GM12878 (cell line): ENCODE data around the gene DCLK2. TPM values are rescaled to one million over a fixed set of nuclear protein-coding genes. Genes with fewer than 3 reads are reported as not detected.

Experiments
- ATAC-seq: fragments of 200-7000 bp; cut with Tn5 transposase; 3 replicates; pipeline ENCODE4 v1.9.1; 2020; ENCODE audit warnings: mild to moderate bottlenecking, moderate library complexity
- Bru-seq: library from RNA; stranded (reverse); fragments of 400-500 nt; gene quantifications from one replicate; lab custom pipeline; 2021; lab: Mats Ljungman, UMichigan
- BruChase-seq, 2 experiments: library from RNA; stranded (reverse); fragments of 400-500 nt; gene quantifications; one replicate each; lab custom pipeline; 2021; lab: Mats Ljungman, UMichigan
- BruUV-seq: library from RNA; stranded (reverse); fragments of 400-500 nt; replicated peaks from 2 replicates; lab custom pipeline; 2021; lab: Mats Ljungman, UMichigan
- CTCF ChIA-PET: fragments of 300-600 bp; sonication (Branson Sonifier 250); formaldehyde crosslinking; extraction: SDS; loops from one replicate; lab custom pipeline; 2021; ENCODE audit warnings: inconsistent platforms; lab: Yijun Ruan, JAX
- POLR2A ChIA-PET: fragments of 350-600 bp; formaldehyde crosslinking; extraction: SDS; loops from one replicate; lab custom pipeline; 2021; ENCODE audit warnings: inconsistent platforms; lab: Charles Lee
- RAD21 ChIA-PET: fragments of 300-600 bp; sonication (Branson Sonifier 250); formaldehyde crosslinking; loops from one replicate; lab custom pipeline; 2023; ENCODE audit warnings: antibody characterized with exemption; ENCODE audit not compliant: unreplicated experiment; lab: Charles Lee
- SMC1A ChIA-PET: fragments of 300-600 bp; sonication (Branson Sonifier 250); formaldehyde crosslinking; loops from one replicate; lab custom pipeline; 2023; ENCODE audit not compliant: unreplicated experiment, uncharacterized antibody; lab: Charles Lee
- DNase-seq: peaks from one replicate; pipeline ENCODE4 v3.0.0-alpha.2; 2011; ENCODE audit warnings: low read depth, low spot score
- FAIRE-seq: peaks from 3 replicates; lab custom pipeline; 2011; peaks lifted over from hg19 to GRCh38; lab: Jason Lieb, UNC
- H2AFZ ChIP-seq: 2 replicates; pipeline ENCODE4 v1.6.0; 2011; ENCODE audit warnings: low read depth, low read length, control low read depth; ENCODE audit not compliant: control insufficient read depth
- H3K27ac ChIP-seq: 2 replicates; pipeline ENCODE4 v1.5.1; 2011; ENCODE audit warnings: control low read depth; ENCODE audit not compliant: control insufficient read depth, insufficient read depth
- H3K27me3 ChIP-seq, 2 experiments: replicated peaks in 1 of 2; 2 replicates each; pipeline versions ENCODE4 v1.6.0 to v1.6.1; 2011; ENCODE audit warnings: low read length in 1 of 2; ENCODE audit not compliant: control insufficient read depth in 2 of 2, insufficient read depth in 2 of 2
- H3K36me3 ChIP-seq, 2 experiments: 2 replicates each; pipeline ENCODE4 v1.5.1; 2011; ENCODE audit warnings: low read length in 1 of 2; ENCODE audit not compliant: control insufficient read depth in 2 of 2, insufficient read depth in 2 of 2
- H3K4me1 ChIP-seq: 2 replicates; pipeline ENCODE4 v1.6.1; 2011; ENCODE audit warnings: mild to moderate bottlenecking, low read length, moderate library complexity, mixed read lengths; ENCODE audit not compliant: control insufficient read depth, insufficient read depth
- H3K4me2 ChIP-seq: 2 replicates; pipeline ENCODE4 v1.6.0; 2011; ENCODE audit warnings: control low read depth; ENCODE audit not compliant: control insufficient read depth, insufficient read depth
- H3K4me3 ChIP-seq: fragments of 200-600 bp; sonication (generic); 2 replicates; pipeline ENCODE4 v1.5.1; 2016
- H3K79me2 ChIP-seq: 2 replicates; pipeline ENCODE4 v1.6.0; 2011; ENCODE audit warnings: low read length; ENCODE audit not compliant: control insufficient read depth, insufficient read depth
- H3K9ac ChIP-seq: 2 replicates; pipeline ENCODE4 v1.8.0; 2011; ENCODE audit warnings: low read length, control low read depth, mixed read lengths; ENCODE audit not compliant: control insufficient read depth, insufficient read depth
- H3K9me3 ChIP-seq: replicated peaks from 3 replicates; pipeline ENCODE4 v1.5.1; 2011; ENCODE audit warnings: mild to moderate bottlenecking, low read length; ENCODE audit not compliant: control insufficient read depth, insufficient read depth
- H4K20me1 ChIP-seq: 2 replicates; pipeline ENCODE4 v1.6.0; 2011; ENCODE audit not compliant: control insufficient read depth, insufficient read depth
- EGR1 ChIP-seq, 2 experiments: IDR thresholded peaks; 1 replicate in 1 of 2; 2 replicates in 1 of 2; pipeline ENCODE4 v1.6.1; 2011 to 2012; ENCODE audit warnings: low read depth in 2 of 2, low read length in 2 of 2, borderline replicate concordance in 1 of 2, mild to moderate bottlenecking in 1 of 2, moderate library complexity in 1 of 2
- MTA2 ChIP-seq: fragments of 450-650 bp; IDR thresholded peaks from 2 replicates; pipeline ENCODE4 v1.6.1; 2016; ENCODE audit warnings: low read depth, mild to moderate bottlenecking, moderate library complexity
- SPI1 ChIP-seq: IDR thresholded peaks from 2 replicates; pipeline ENCODE4 v1.6.1; 2011; ENCODE audit warnings: low read depth, mild to moderate bottlenecking, low read length, moderate library complexity, borderline replicate concordance; ENCODE audit not compliant: insufficient read depth
- ZBTB4 ChIP-seq: fragments of 450-650 bp; formaldehyde crosslinking; IDR thresholded peaks from 2 replicates; pipeline ENCODE4 v1.4.0; 2022; ENCODE audit warnings: mild to moderate bottlenecking, moderate library complexity
- WGBS: methylation state at CpG from one replicate; pipeline ENCODE4 v1.1.6; 2016; ENCODE audit warnings: low lambda C conversion rate; ENCODE audit not compliant: insufficient replicate concordance, insufficient coverage; ENCODE audit errors: missing lambda C conversion rate; 5-methylcytosine and 5-hydroxymethylcytosine counted together
- in situ Hi-C: fragments of 300-500 bp; cut with MboI; formaldehyde crosslinking; loops from 9 replicates; pipeline ENCODE4 v1.14.3; 2018; ENCODE audit warnings: mixed read lengths
- intact Hi-C: fragments of 100-400 bp; cut with micrococcal nuclease; formaldehyde crosslinking; loops from one replicate; pipeline ENCODE4 v1.14.2; 2022; ENCODE audit not compliant: unreplicated experiment
- long read RNA-seq, 2 experiments: library from polyadenylated mRNA; unstranded; transcript quantifications; one replicate each; pipeline ENCODE4 v2.0.0, GENCODE V29; 2019 to 2020
- polyA minus RNA-seq, 3 experiments: library from RNA; depleted of rRNA, polyadenylated mRNA; stranded (reverse); fragments of >200 nt; gene quantifications; 2 replicates each; pipeline ENCODE4 v1.2.3, GENCODE V29; 2011
- polyA plus RNA-seq, 11 experiments: library from polyadenylated mRNA; depleted of rRNA in 4 of 11; unstranded in 6 of 11; stranded (reverse) in 5 of 11; fragments of >200 nt; fragmentation: Nextera tagmentation in 4 of 11; fragmentation: Illumina TruSeq in 1 of 11; extraction: Ambion mirVana in 4 of 11; extraction: Trizol in 1 of 11; gene quantifications; 1 replicate in 1 of 11; 2 replicates in 10 of 11; pipeline versions ENCODE4 v1.2.1 to v1.2.3, GENCODE V29; 2011 to 2016; ENCODE audit warnings: inconsistent platforms in 2 of 11, missing spikeins in 2 of 11, low read depth in 1 of 11
- total RNA-seq, 4 experiments: library from RNA; depleted of rRNA in 3 of 4; stranded (reverse); fragments of >200 nt in 3 of 4; fragmentation: Illumina TruSeq in 1 of 4; extraction: Trizol in 1 of 4; gene quantifications; 2 replicates each; pipeline versions ENCODE4 v1.2.1 to v1.2.3, GENCODE V29; 2013 to 2021
- TF ChIP-seq, protein P1 (sequence below): fragments of 450-650 bp; IDR thresholded peaks from 2 replicates; pipeline ENCODE4 v1.6.1; 2017; ENCODE audit warnings: mild to moderate bottlenecking, low read depth, inconsistent platforms; ENCODE audit not compliant: poor library complexity, severe bottlenecking
- TF ChIP-seq, protein P2 (sequence below): fragments of 450-650 bp; IDR thresholded peaks from 2 replicates; pipeline ENCODE4 v1.6.1; 2016; ENCODE audit warnings: mild to moderate bottlenecking

The DCLK2 gene
- total RNA-seq (2013; cell fraction: nucleolus; rRNA removed), result not detected in 2 replicates
- total RNA-seq (2014; rRNA removed) (not detected in 2 replicates), total RNA-seq (2014; rRNA removed; fragmentation: Illumina TruSeq; extraction: Trizol) (not detected in 2 replicates), total RNA-seq (2021) (not detected in 2 replicates), polyA plus RNA-seq (2011; rRNA removed) (not detected in 2 replicates), polyA plus RNA-seq (2014; fragmentation: Illumina TruSeq; extraction: Trizol) (not detected in 2 replicates), polyA plus RNA-seq (2014; fragmentation: Nextera tagmentation; extraction: Ambion mirVana) (not detected), polyA plus RNA-seq (2014; rRNA removed) (not detected in 2 replicates), polyA plus RNA-seq (2016; fragmentation: Nextera tagmentation; extraction: Ambion mirVana) (not detected), polyA minus RNA-seq (2011; rRNA and poly(A)+ RNA removed) (not detected in 2 replicates), Bru-seq, nascent RNA (percentile 4 among the genes with signal in this experiment), BruChase-seq, experiment 1, labeled RNA remaining after a 6-hour chase (percentile 6 among the genes with signal in this experiment), BruChase-seq, experiment 2, labeled RNA remaining after a 2-hour chase (percentile 4 among the genes with signal in this experiment)
- not detected for polyA plus RNA-seq (2011; ENCODE audit: low read depth)
- polyA plus RNA-seq (2011; cell fraction: cytosol; rRNA removed), result not detected in 2 replicates
- polyA plus RNA-seq (2011; cell fraction: nucleus; rRNA removed), result not detected in 2 replicates
- 0.19 TPM in 1 of 2 replicates, not detected in the other for polyA plus RNA-seq (2012)
- not detected in 2 replicates for polyA minus RNA-seq (2011; cell fraction: cytosol; rRNA and poly(A)+ RNA removed)
- not detected in 2 replicates for polyA minus RNA-seq (2011; cell fraction: nucleus; rRNA and poly(A)+ RNA removed)
- long read RNA-seq, experiment 1, result 0 reads
- long read RNA-seq, experiment 2, partial matches to known transcripts, result 0 of 1 reads
- long read RNA-seq, experiment 2, other reads (novel, unspliced or antisense), result 1 of 1 reads

DNA sequence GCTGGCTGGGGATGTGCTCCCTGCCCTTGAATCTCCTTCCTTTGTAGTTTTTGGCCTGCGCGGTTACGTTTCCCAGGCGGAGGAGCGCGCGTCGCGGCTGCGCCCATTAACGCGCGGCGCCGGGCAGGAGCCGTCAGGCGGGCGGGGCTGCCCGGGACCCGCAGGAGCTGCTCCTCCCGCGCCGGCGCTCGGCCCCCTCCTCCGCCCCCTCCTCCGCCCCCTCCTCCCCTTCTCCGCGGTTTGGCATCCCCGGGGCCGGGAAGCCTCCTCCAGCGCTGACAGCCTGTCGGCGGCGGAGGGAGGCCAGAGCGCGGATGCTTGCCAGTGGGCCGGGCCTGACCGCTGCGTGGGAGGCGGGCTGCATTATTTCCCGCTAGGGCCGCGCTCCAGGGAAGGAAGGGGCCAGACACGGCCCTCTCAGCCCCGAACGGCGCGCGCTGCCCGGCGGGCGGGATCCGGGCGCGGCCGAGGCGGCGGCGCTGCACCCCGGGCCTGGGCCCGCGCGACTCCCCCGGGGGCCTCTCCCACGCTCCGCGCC, at the start of gene DCLK2:
Gene DCLK2, plus strand, starts transcription at position 405 of the 538 bp plus-strand sequence. CDS start 583 bp downstream, outside the sequence.
- WGBS, result 8% methylated on average over 10 of the region's 68 CpGs
- SMC1A ChIA-PET, result no interaction called here
- H3K27ac ChIP-seq, result no peak within 1 kb of the TSS
- no peak for FAIRE-seq
- in situ Hi-C loops (no loop called here), intact Hi-C loops (no loop called here)
- no peak within 1 kb of the TSS for H3K9ac ChIP-seq
- peaks cover 5 to 18% of the 10 kb centered on the region in 2 experiments; a peak in 3 of 4 replicates for H3K27me3 ChIP-seq
- H2AFZ ChIP-seq, result no peak within 1 kb of the TSS
- no peak within 1 kb of the TSS for H3K4me3 ChIP-seq
- TF ChIP-seq, protein P1, sequence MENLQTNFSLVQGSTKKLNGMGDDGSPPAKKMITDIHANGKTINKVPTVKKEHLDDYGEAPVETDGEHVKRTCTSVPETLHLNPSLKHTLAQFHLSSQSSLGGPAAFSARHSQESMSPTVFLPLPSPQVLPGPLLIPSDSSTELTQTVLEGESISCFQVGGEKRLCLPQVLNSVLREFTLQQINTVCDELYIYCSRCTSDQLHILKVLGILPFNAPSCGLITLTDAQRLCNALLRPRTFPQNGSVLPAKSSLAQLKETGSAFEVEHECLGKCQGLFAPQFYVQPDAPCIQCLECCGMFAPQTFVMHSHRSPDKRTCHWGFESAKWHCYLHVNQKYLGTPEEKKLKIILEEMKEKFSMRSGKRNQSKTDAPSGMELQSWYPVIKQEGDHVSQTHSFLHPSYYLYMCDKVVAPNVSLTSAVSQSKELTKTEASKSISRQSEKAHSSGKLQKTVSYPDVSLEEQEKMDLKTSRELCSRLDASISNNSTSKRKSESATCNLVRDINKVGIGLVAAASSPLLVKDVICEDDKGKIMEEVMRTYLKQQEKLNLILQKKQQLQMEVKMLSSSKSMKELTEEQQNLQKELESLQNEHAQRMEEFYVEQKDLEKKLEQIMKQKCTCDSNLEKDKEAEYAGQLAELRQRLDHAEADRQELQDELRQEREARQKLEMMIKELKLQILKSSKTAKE, result no peak
- TF ChIP-seq MTA2 (no peak), EGR1 (IDR thresholded peaks at IDR 0.05; ENCODE audit: borderline replicate concordance in 1 of 2, low read depth in 2 of 2, low read length in 2 of 2) (0 out of 3 replicates have a peak, but pooled peaks of 1 of the 2 experiments have one; percentile 8), SPI1 (no peak), ZBTB4 (no peak)
- TF ChIP-seq, protein P2, sequence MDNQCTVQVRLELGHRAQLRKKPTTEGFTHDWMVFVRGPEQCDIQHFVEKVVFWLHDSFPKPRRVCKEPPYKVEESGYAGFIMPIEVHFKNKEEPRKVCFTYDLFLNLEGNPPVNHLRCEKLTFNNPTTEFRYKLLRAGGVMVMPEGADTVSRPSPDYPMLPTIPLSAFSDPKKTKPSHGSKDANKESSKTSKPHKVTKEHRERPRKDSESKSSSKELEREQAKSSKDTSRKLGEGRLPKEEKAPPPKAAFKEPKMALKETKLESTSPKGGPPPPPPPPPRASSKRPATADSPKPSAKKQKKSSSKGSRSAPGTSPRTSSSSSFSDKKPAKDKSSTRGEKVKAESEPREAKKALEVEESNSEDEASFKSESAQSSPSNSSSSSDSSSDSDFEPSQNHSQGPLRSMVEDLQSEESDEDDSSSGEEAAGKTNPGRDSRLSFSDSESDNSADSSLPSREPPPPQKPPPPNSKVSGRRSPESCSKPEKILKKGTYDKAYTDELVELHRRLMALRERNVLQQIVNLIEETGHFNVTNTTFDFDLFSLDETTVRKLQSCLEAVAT, result no peak
- H3K36me3 ChIP-seq, result no peaks in the 10 kb centered on the region
- peaks cover 4% of the 10 kb centered on the region; the same call in 2 of the 3 replicates for H3K9me3 ChIP-seq
- CTCF ChIA-PET, result no interaction called here
- no TSS peak for BruUV-seq
- no peak for ATAC-seq
- RAD21 ChIA-PET, result no interaction called here
- no peaks in the 10 kb centered on the region for H4K20me1 ChIP-seq
- H3K79me2 ChIP-seq, result no peaks in the 10 kb centered on the region
- POLR2A ChIA-PET, result no interaction called here
- peak within 1 kb of the TSS; percentile 59; the same call in 1 of the 2 replicates for H3K4me2 ChIP-seq
- DNase-seq, result no peak
- peaks cover 4% of the 10 kb centered on the region for H3K4me1 ChIP-seq
